NCI-H1417 treated with DMSO at 0.1 percent for 48 hours (cell line): Measurements from ENCODE around the gene LIPM.

Experiments used
- DNase-seq: peaks from one replicate; lab custom pipeline; 2025; lab: John Stamatoyannopoulos, UW

LIPM gene

GRCh38 chr10:88802523-88803285, at the start of gene LIPM:
Gene LIPM (plus strand): TSS chr10:88802730. CDS start chr10:88802897, 167 bp downstream.
- DNase-seq: no peak

DNA sequence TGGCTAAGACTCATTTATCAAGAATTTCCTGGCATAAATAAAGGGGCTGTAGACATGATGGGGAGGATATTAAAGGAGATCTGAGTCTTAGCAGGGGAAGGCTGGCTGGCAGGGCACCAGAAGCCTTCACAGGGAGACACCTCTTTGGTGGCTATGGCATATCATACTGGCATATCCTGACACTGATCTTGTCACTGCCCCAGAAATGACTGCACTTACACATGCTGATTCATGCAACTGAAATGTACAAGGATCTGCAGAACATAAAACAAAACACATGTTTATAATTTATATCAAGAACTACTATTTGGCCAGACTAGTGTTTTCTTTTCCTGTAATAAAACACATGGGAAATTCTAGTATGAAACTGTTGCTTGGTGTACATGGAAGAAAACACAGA, 48.2 kb upstream of the LIPM start:
- DNase-seq: no peak

GRCh38 chr10:88755753-88756152, 46.8 kb upstream of the LIPM start:
- DNase-seq: no peak

DNA sequence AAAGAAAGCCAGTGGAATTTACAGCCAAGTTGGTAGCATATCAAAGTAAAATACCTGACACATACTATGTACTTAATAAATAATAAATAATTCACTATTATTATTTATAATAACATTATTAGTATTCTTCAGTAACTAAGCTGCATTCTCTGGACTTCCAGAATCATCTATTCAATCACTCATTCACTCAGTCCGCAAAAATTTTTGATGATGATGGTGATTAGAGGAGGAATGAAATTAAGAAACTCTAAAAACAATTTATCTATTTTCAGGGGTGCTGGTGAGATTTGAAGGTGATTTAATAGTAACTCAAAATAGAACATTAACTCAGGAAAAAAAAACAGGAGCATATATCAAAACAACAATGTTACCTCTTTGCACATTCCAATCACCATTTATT, 45.9 kb upstream of the LIPM start:
- DNase-seq: no peak

GRCh38 chr10:88759366-88760101, 43.0 kb upstream of the LIPM start, which contains the start of gene LIPN:
Gene LIPN (plus strand): TSS chr10:88760020. CDS start chr10:88761406, 1,386 bp downstream.
- no peak for DNase-seq

DNA sequence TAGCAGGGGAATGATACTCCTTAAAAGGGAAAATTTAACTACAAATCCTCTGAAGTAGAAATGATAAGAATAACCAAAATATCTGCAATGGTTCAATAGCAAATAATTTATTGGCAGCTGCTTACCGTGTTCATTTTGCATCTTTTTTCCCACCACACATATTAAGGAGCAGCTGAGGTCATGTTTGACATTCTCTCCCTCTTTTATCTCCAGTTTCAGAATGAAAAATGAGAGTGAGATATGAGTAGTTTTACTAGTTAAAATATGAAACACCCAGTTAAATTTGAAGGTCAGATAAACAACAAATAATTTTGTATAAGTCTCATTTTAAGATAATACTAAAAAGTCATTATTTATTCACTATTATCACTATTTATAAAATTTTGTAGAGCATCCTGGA, 39.6 kb upstream of the LIPM start:
- no peak for DNase-seq

DNA sequence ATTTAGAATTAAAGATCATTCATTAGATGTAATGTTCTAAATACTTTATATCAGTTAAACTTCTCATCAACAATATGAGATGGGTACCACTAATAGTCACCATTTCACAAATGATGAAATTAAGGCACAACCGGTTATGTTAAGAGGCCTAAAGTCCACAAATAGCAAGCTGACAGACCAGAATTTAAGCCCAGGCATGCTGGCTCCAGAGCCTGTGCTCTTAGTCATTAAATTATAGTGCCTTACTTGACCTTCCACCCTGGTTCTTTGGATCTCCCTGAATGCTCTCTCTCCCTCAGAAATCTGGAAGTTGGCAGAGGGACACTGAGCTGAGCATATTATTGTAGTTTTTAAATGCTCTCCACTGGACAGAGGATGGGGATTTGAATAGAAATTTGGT, 39.1 kb upstream of the LIPM start:
- DNase-seq: no peak

- DNase-seq: no peak
Observed at GRCh38 chr10:88764110-88764509, 38.4 kb upstream of the LIPM start.

DNA sequence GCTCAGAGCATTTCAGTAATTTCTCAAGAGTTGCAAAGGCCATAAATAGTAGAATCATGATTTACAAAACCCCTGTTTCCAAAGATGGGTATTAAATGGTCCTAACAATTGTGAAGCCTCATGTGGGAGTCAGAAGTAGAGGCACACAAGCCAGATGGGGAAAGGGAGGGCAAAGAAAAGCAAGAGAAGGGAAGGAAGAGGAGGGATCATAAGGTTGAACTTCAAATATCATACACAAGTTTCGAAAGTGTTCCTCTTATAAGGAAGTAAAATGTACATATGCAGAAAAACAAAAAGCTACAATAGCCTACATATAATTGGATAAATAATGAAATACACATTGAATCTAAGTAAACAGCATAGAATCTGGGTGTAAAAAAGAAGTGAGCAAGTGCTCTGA, 36.7 kb upstream of the LIPM start:
- no peak for DNase-seq

DNA sequence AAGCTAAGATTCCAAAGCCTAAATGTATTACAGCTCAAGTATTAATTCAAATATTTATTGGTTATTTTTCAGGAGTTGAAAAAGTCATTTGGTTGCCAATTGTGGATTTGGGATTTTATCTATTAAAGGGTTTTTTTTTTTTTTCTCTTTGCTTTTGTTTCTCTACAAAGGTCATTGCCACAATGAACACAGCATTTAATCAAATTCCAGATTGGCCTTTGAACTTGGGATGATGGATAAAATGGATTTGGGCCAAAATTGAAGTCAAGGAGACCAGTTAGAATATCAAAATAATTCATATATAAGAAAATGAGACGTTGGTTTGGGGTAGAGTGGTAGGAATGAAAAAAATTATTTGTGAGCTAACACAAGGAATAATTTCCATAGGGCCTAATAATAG, 33.1 kb upstream of the LIPM start:
- no peak for DNase-seq

- no peak for DNase-seq
Observed at GRCh38 chr10:88781206-88781605, 21.3 kb upstream of the LIPM start.

DNA sequence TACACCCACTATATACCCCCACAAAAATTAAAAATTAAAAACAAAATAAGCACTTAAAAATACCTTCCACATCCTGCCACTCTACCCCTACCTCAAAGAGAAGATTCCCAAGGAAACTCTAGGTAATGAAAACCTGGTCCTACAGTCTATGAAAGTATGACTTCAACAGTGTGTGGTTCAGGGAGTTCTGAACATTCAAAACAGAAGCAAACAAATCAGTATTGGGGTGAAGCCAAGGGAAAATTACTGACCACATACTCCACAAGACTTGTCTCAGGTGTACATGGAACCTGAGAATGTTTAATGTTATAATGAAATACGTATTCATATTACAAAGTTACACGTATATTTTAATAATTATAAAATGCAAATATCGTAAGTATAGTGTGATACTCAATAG, 20.3 kb upstream of the LIPM start:
- no peak for DNase-seq

GRCh38 chr10:88783724-88784123, 18.8 kb upstream of the LIPM start:
- no peak for DNase-seq

- no peak for DNase-seq
Observed at GRCh38 chr10:88786032-88786770, 16.3 kb upstream of the LIPM start.

DNA sequence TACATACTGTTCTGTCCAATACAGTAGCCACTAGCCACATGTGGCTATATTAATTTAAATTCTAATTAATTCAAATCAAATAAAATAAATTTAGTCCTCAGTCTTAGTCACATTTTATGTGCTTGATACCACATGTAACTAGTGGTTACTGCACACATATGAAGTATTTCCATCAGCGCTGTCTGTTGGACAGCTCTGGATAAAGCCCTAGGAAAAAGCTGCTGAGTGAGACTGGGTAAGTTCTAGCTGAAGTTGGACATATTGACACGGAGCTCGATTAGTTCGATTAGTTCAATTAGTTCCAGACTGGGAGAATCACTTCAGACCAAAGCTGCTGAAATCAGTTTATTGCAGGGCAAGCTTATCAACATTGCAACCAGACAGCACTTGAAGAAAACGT, 15.1 kb upstream of the LIPM start:
- no peak for DNase-seq

DNA sequence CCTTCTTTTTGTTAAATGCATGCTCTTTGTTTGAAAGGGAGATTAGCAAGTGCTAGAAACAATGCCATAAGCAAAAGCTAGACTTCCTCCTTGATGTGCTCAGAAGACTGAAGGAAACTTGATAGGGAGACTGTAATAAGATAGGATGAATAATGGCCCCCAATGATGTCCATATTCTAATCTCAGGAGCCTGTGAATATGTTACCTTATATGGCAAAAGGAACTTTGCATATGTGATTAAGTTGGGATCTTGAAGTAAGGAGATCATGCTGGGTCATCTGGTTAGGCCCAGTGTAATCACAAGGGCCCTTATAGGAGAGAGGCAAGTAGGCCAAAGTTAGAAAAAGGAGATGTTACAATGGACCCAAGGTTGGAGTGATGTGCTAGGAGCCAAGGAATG, 13.6 kb upstream of the LIPM start:
- no peak for DNase-seq

GRCh38 chr10:88791924-88792323, 10.6 kb upstream of the LIPM start:
- no peak for DNase-seq

DNA sequence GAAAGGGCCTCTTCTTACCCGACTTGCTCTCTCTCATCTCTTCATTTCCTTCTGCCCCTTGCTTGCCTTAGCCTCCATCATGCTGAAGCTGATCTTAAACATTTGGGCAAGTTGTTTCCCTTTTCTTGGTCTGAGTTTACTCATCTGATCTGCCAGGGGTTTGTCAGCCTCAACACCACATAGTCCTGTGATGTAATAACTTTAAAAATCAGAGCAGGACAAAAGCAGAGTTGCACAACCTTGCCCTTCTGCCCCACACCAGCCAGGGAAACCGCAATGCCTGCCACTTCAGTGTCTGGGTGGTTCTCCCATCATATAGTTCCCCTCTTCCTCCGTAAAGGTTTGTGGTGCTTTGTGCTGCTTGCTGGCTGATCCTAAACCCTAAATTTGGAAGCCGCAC, 9.9 kb upstream of the LIPM start:
- no peak for DNase-seq

GRCh38 chr10:88793712-88794299, 8.7 kb upstream of the LIPM start:
- no peak for DNase-seq

- DNase-seq: no peak
Observed at GRCh38 chr10:88794731-88795130, 7.8 kb upstream of the LIPM start.

GRCh38 chr10:88800152-88801125, 2.1 kb upstream of the LIPM start:
- no peak for DNase-seq
